IMR-90 (cell line): Measurements from ENCODE around the gene ARHGAP18. TPM values are rescaled to one million over a fixed set of nuclear protein-coding genes. Genes with fewer than 3 reads are reported as not detected.

ENCODE experiments used
- ATAC-seq: fragments of 200-7000 bp; cut with Tn5 transposase; 2 replicates; pipeline ENCODE4 v1.9.1; 2020; ENCODE audit warnings: low read depth, mild to moderate bottlenecking, moderate library complexity
- BruUV-seq: library from RNA; stranded (reverse); fragments of 400-500 nt; replicated peaks from 2 replicates; lab custom pipeline; 2021; lab: Mats Ljungman, UMichigan
- CTCF ChIA-PET: fragments of 300-600 bp; formaldehyde crosslinking; extraction: SDS; loops from one replicate; lab custom pipeline; 2021; ENCODE audit warnings: antibody characterized with exemption; lab: Yijun Ruan, JAX
- POLR2A ChIA-PET: fragments of 300-600 bp; sonication (Branson Sonifier 250); formaldehyde crosslinking; loops from one replicate; lab custom pipeline; 2022; ENCODE audit warnings: antibody characterized with exemption; ENCODE audit not compliant: unreplicated experiment; lab: Charles Lee
- DNase-seq: peaks from one replicate; pipeline ENCODE4 v3.0.0; 2013
- H2AFZ ChIP-seq: replicated peaks from 2 replicates; pipeline ENCODE3; 2013; ENCODE audit warnings: low read length, mild to moderate bottlenecking; ENCODE audit not compliant: poor library complexity
- H2AK5ac ChIP-seq: 2 replicates; pipeline ENCODE4 v1.6.1; 2013; ENCODE audit warnings: low read depth, low read length, inconsistent platforms
- H2AK9ac ChIP-seq: replicated peaks from 2 replicates; pipeline ENCODE3; 2013; ENCODE audit warnings: mild to moderate bottlenecking, low read depth, low read length, moderate library complexity; ENCODE audit not compliant: poor library complexity
- H2BK120ac ChIP-seq: 2 replicates; pipeline ENCODE4 v1.6.1; 2013; ENCODE audit warnings: low read depth, low read length, inconsistent platforms
- H2BK15ac ChIP-seq: 3 replicates; pipeline ENCODE4 v1.6.1; 2013; ENCODE audit warnings: low read depth, low read length, inconsistent platforms
- H2BK20ac ChIP-seq: 2 replicates; pipeline ENCODE4 v1.6.1; 2013; ENCODE audit warnings: low read depth, mild to moderate bottlenecking, inconsistent platforms, low read length, moderate library complexity
- H2BK5ac ChIP-seq: 2 replicates; pipeline ENCODE4 v1.6.1; 2013; ENCODE audit warnings: mild to moderate bottlenecking, low read depth, low read length, inconsistent platforms; ENCODE audit not compliant: poor library complexity, severe bottlenecking
- H3K14ac ChIP-seq: replicated peaks from 2 replicates; pipeline ENCODE4 v1.6.1; 2013; ENCODE audit warnings: low read depth, low read length, inconsistent platforms
- H3K18ac ChIP-seq: 2 replicates; pipeline ENCODE4 v1.6.1; 2013; ENCODE audit warnings: low read depth, low read length, control low read depth
- H3K23ac ChIP-seq: 2 replicates; pipeline ENCODE4 v1.6.1; 2013; ENCODE audit warnings: low read depth, low read length, inconsistent platforms
- H3K27ac ChIP-seq: 2 replicates; pipeline ENCODE4 v1.5.1; 2013; ENCODE audit warnings: mild to moderate bottlenecking, control low read depth, low read length; ENCODE audit not compliant: insufficient read depth
- H3K27me3 ChIP-seq: 2 replicates; pipeline ENCODE4 v1.6.1; 2013; ENCODE audit warnings: low read length; ENCODE audit not compliant: control insufficient read depth, insufficient read depth
- H3K36me3 ChIP-seq: 2 replicates; pipeline ENCODE4 v1.6.1; 2013; ENCODE audit warnings: low read length, mixed read lengths; ENCODE audit not compliant: control insufficient read depth, insufficient read depth
- H3K4ac ChIP-seq: 2 replicates; pipeline ENCODE4 v1.6.1; 2013; ENCODE audit warnings: low read depth, low read length, inconsistent platforms
- H3K4me1 ChIP-seq: 2 replicates; pipeline ENCODE4 v1.6.1; 2013; ENCODE audit warnings: low read length, mixed read lengths; ENCODE audit not compliant: control insufficient read depth, insufficient read depth
- H3K4me2 ChIP-seq: 2 replicates; pipeline ENCODE4 v1.6.1; 2013; ENCODE audit warnings: low read depth, mild to moderate bottlenecking, control low read depth, low read length, moderate library complexity
- H3K4me3 ChIP-seq: 2 replicates; pipeline ENCODE4 v1.5.1; 2013; ENCODE audit warnings: low read depth, mild to moderate bottlenecking, control low read depth, low read length, moderate library complexity; ENCODE audit not compliant: insufficient read depth
- H3K56ac ChIP-seq: 2 replicates; pipeline ENCODE4 v1.6.1; 2013; ENCODE audit warnings: low read length, inconsistent platforms; ENCODE audit not compliant: insufficient read depth; ENCODE audit errors: extremely low read depth
- H3K79me1 ChIP-seq, 2 experiments: 2 replicates each; pipeline ENCODE4 v1.6.1; 2013; ENCODE audit warnings: low read length in 2 of 2, inconsistent platforms in 1 of 2, low read depth in 1 of 2
- H3K9ac ChIP-seq: 2 replicates; pipeline ENCODE4 v1.6.1; 2013; ENCODE audit warnings: low read depth, low read length, control low read depth
- H3K9me1 ChIP-seq: 2 replicates; pipeline ENCODE4 v1.6.1; 2013; ENCODE audit warnings: low read length, inconsistent platforms; ENCODE audit not compliant: insufficient read depth
- H3K9me3 ChIP-seq: 2 replicates; pipeline ENCODE4 v1.6.1; 2013; ENCODE audit warnings: low read length; ENCODE audit not compliant: control insufficient read depth, insufficient read depth
- H4K20me1 ChIP-seq: 2 replicates; pipeline ENCODE4 v1.6.1; 2013; ENCODE audit warnings: low read length, inconsistent platforms; ENCODE audit not compliant: insufficient read depth
- H4K5ac ChIP-seq: 2 replicates; pipeline ENCODE4 v1.6.1; 2013; ENCODE audit warnings: mild to moderate bottlenecking, low read depth, low read length, control low read depth
- H4K8ac ChIP-seq, 2 experiments: 2 replicates each; pipeline ENCODE4 v1.6.1; 2013; ENCODE audit warnings: low read depth in 2 of 2, low read length in 2 of 2, control low read depth in 1 of 2, inconsistent platforms in 1 of 2
- H4K91ac ChIP-seq: 2 replicates; pipeline ENCODE4 v1.6.1; 2013; ENCODE audit warnings: low read depth, low read length, inconsistent platforms; ENCODE audit not compliant: insufficient read depth
- BHLHE40 ChIP-seq: fragments of 150-350 bp; IDR thresholded peaks from 2 replicates; pipeline ENCODE4 v1.6.1; 2016; ENCODE audit warnings: mild to moderate bottlenecking, low read depth, low read length
- CEBPB ChIP-seq: IDR thresholded peaks from 2 replicates; pipeline ENCODE4 v1.6.1; 2012; ENCODE audit warnings: low read depth, low read length, improper control_type of control experiment
- CHD1 ChIP-seq: IDR thresholded peaks from 2 replicates; pipeline ENCODE4 v1.6.1; 2012; ENCODE audit warnings: low read depth, low read length, improper control_type of control experiment
- FOS ChIP-seq: fragments of 150-350 bp; IDR thresholded peaks from 2 replicates; pipeline ENCODE4 v1.6.1; 2016; ENCODE audit warnings: low read depth, low read length
- MAZ ChIP-seq: IDR thresholded peaks from 2 replicates; pipeline ENCODE4 v1.6.1; 2012; ENCODE audit warnings: low read depth, mild to moderate bottlenecking, low read length, improper control_type of control experiment, moderate library complexity, borderline replicate concordance
- MXI1 ChIP-seq: IDR thresholded peaks from 2 replicates; pipeline ENCODE4 v1.6.1; 2012; ENCODE audit warnings: low read depth, mild to moderate bottlenecking, low read length, moderate library complexity, borderline replicate concordance
- POLR2A ChIP-seq: IDR thresholded peaks from 2 replicates; pipeline ENCODE4 v1.6.1; 2012; ENCODE audit warnings: mild to moderate bottlenecking, low read depth, low read length
- SMC3 ChIP-seq: fragments of 150-350 bp; IDR thresholded peaks from 2 replicates; pipeline ENCODE4 v1.6.1; 2016; ENCODE audit warnings: low read depth, mild to moderate bottlenecking, antibody characterized with exemption, low read length, moderate library complexity
- WGBS, 2 experiments: methylation state at CpG; one replicate each; pipeline versions ENCODE4 v1.1.5 to v1.1.7; 2013; ENCODE audit warnings: missing lambda C conversion rate in 2 of 2; ENCODE audit not compliant: insufficient read length in 1 of 2; ENCODE audit errors: extremely low coverage in 2 of 2; 5-methylcytosine and 5-hydroxymethylcytosine counted together
- dilution Hi-C: fragments of 300-500 bp; cut with HindIII; formaldehyde crosslinking; loops from one replicate; pipeline ENCODE4 v1.14.3; 2018; ENCODE audit warnings: low sequenced_read_pairs; ENCODE audit not compliant: unreplicated experiment
- in situ Hi-C: fragments of 300-500 bp; cut with MboI; formaldehyde crosslinking; loops from 3 replicates; pipeline ENCODE4 v1.14.3; 2019; ENCODE audit warnings: low sequenced_read_pairs, inconsistent platforms, mixed read lengths
- intact Hi-C: fragments of 100-400 bp; cut with micrococcal nuclease; formaldehyde crosslinking; loops from 2 replicates; pipeline ENCODE4 v1.10.0; 2022
- polyA plus RNA-seq, 3 experiments: library from polyadenylated mRNA; depleted of rRNA; stranded (reverse); fragments of >200 nt; gene quantifications; 2 replicates each; pipeline ENCODE4 v1.2.3, GENCODE V29; 2012; ENCODE audit warnings: low replicate concordance in 1 of 3
- total RNA-seq: library from RNA; depleted of rRNA; stranded (reverse); fragments of >200 nt; gene quantifications from 2 replicates; pipeline ENCODE4 v1.2.3, GENCODE V29; 2012
- TF ChIP-seq, protein P1 (sequence below): conservative IDR thresholded peaks from 2 replicates; pipeline ENCODE4 v1.5.1; 2012; ENCODE audit warnings: mild to moderate bottlenecking, low read depth, low read length, improper control_type of control experiment
- TF ChIP-seq, protein P2 (sequence below): fragments of 150-350 bp; IDR thresholded peaks from 2 replicates; pipeline ENCODE4 v1.6.1; 2017; ENCODE audit warnings: mild to moderate bottlenecking, antibody characterized with exemption, low read length, low read depth

ARHGAP18 gene
- total and polyA plus RNA-seq, 2 of the 4 experiments (the other 2 are of a cell fraction) = 6.2 to 17.0 TPM

DNA sequence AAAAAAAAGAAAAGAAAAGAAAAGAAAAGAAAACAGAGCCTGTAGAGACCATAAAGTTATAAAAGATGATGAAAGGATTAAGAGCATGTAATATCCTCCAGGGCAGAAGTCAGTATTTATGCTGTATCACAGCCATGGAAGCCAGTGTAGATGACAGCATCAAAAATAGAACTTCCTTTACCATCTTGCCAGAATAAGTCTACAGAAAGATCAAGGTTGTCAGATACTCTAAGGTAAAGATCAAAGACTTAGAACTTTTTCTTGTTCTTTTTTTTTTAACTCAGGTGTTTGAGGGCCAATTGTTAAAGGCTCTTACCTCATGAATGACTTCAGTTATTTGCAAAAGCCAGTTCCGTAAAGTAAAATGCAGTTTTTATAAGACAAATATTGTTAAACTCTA, 54.6 kb downstream of the ARHGAP18 start:
- no peaks in the 10 kb centered on the region for H4K20me1 ChIP-seq
- H2AFZ ChIP-seq = no peak overlapping the region
- no peak overlapping the region for H2AK9ac ChIP-seq
- no peak overlapping the region for H2BK15ac ChIP-seq
- intact Hi-C loops (no loop called here), in situ Hi-C loops (no loop called here), dilution Hi-C loops (no loop called here)
- H3K9me3 ChIP-seq = no peaks in the 10 kb centered on the region
- H3K9ac ChIP-seq = no peak overlapping the region
- no peak overlapping the region for H3K18ac ChIP-seq
- no peak overlapping the region for H2BK5ac ChIP-seq
- no peak for DNase-seq
- no peak overlapping the region for H3K4me3 ChIP-seq
- H4K91ac ChIP-seq = no peak overlapping the region
- H4K8ac ChIP-seq = no peak overlapping the region
- BruUV-seq = no TSS peak
- ATAC-seq = no peak
- H3K23ac ChIP-seq = no peak overlapping the region
- peaks cover 26 to 47% of the 10 kb centered on the region in 2 experiments for H3K79me1 ChIP-seq
- no peak overlapping the region for H2BK20ac ChIP-seq
- ChIA-PET CTCF (no interaction called here), POLR2A (no interaction called here)
- no peak overlapping the region for H4K5ac ChIP-seq
- H3K9me1 ChIP-seq = peaks cover 5% of the 10 kb centered on the region; the same call in 1 of the 2 replicates
- H2AK5ac ChIP-seq = no peak overlapping the region
- no CpG with 5 or more reads among the region's 1 CpG for WGBS, 2 experiments
- no peak overlapping the region for H3K4ac ChIP-seq
- H2BK120ac ChIP-seq = no peak overlapping the region
- no peaks in the 10 kb centered on the region for H3K36me3 ChIP-seq
- TF ChIP-seq MAZ (no peak), MXI1 (no peak), FOS (no peak), CEBPB (no peak), POLR2A (no peak), SMC3 (no peak), BHLHE40 (no peak), CHD1 (no peak)
- TF ChIP-seq, protein P1, sequence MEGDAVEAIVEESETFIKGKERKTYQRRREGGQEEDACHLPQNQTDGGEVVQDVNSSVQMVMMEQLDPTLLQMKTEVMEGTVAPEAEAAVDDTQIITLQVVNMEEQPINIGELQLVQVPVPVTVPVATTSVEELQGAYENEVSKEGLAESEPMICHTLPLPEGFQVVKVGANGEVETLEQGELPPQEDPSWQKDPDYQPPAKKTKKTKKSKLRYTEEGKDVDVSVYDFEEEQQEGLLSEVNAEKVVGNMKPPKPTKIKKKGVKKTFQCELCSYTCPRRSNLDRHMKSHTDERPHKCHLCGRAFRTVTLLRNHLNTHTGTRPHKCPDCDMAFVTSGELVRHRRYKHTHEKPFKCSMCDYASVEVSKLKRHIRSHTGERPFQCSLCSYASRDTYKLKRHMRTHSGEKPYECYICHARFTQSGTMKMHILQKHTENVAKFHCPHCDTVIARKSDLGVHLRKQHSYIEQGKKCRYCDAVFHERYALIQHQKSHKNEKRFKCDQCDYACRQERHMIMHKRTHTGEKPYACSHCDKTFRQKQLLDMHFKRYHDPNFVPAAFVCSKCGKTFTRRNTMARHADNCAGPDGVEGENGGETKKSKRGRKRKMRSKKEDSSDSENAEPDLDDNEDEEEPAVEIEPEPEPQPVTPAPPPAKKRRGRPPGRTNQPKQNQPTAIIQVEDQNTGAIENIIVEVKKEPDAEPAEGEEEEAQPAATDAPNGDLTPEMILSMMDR = no peak
- TF ChIP-seq, protein P2, sequence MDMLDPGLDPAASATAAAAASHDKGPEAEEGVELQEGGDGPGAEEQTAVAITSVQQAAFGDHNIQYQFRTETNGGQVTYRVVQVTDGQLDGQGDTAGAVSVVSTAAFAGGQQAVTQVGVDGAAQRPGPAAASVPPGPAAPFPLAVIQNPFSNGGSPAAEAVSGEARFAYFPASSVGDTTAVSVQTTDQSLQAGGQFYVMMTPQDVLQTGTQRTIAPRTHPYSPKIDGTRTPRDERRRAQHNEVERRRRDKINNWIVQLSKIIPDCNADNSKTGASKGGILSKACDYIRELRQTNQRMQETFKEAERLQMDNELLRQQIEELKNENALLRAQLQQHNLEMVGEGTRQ = no peak
- H3K27ac ChIP-seq = no peak overlapping the region
- peaks cover 5% of the 10 kb centered on the region for H3K4me1 ChIP-seq
- no peak overlapping the region for H3K56ac ChIP-seq
- H3K14ac ChIP-seq = no peak overlapping the region
- H3K4me2 ChIP-seq = no peak overlapping the region
- no peaks in the 10 kb centered on the region for H3K27me3 ChIP-seq
